HG03139 (cell line): ENCODE results near the gene SCN2B.

Experiments
- ATAC-seq: cut with Tn5 transposase; IDR thresholded peaks from one replicate; pipeline ENCODE4 v1.9.1; 2021; ENCODE audit not compliant: unreplicated experiment

SCN2B gene

DNA sequence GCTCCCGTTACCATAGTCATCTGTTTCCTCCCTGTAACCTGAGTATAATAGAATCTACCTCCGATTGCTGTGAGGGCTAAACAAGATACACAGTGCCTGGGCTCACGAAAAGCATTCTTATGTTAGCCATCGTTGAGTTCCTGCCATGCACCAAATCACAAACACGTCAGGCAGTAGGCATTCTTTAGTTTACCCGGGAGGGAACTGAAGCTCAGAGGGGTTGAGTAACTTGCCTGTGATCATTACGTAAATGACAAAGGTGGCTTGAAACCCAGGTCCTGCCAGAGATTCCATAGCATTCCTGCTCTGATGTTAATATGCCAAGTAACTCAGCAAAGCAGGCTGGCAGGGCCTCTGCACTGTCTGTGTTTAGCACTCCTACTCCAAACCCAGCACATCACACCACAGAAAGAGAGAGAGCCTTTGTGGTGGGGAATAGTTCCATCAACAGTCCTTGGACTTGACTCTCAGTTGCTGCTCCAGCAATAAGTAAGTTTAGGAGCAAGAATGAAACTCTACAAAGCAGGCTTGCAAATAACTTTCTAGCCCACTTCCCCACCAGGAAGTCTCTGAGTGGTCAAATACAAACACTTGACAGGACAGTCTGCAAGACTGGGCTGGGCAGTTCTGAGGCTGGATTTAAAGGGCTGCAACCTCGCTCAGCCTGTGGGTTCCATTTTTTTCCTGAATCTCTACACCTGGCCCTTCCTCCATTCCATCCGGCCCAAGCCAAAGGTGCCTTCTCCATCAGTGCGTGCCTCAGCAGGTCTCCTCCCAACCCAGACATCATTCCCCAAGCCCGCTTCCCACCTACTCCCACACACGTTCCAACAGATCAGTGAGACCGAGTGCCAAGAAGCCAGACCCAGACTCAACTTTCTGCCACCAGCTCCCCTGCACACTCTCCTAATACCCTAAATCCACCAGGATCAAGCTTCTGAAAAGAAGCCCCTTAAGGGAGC lies 1.1 kb downstream of the SCN2B start:
- no peak for ATAC-seq

DNA sequence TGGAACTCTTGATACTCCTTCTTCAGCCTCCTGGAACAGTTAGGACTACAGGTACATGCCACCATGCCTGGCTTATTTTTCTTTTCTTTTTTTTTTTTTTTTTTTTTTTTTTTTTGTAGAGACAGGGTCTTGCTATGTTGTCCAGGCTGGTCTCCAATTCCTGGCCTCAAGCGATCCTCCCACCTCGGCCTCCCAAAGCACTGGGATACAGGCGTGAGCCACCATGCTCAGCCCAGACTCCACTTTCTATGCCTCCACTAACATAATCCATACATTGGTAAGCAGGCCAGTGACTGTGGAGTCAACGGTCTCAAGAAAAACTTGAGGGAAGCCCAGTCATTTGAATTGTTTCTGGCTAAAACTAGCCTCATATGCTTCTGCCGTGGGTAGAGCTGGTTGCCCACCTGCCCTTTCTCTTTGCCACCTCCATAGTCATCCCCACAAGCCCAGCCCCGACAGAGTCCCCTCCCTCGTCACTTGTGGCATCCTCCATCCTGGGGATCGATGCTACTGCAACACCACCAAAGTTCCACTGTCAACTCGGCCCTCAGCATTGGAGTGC lies 2.4 kb downstream of the SCN2B start:
- no peak for ATAC-seq

DNA sequence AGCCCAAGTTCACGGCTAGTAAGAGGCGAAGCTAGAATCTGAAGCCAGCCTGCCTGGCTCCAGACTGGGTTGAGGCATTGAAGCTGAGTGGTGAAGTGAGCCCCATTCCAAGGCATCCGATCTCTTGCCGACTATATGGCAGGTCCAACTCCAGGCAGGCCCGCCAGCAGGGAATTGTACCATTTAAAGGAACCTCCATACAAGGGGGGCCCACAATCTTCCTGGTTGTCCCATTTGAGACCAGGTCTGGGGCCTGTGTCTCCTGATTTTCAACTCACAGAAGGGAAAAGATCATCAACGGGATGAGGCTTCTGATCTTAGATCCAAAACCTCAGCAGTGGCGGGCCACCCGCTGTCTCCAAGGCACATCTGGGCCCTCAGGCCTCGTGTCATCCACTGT lies 4.1 kb downstream of the SCN2B start:
- ATAC-seq = no peak

DNA sequence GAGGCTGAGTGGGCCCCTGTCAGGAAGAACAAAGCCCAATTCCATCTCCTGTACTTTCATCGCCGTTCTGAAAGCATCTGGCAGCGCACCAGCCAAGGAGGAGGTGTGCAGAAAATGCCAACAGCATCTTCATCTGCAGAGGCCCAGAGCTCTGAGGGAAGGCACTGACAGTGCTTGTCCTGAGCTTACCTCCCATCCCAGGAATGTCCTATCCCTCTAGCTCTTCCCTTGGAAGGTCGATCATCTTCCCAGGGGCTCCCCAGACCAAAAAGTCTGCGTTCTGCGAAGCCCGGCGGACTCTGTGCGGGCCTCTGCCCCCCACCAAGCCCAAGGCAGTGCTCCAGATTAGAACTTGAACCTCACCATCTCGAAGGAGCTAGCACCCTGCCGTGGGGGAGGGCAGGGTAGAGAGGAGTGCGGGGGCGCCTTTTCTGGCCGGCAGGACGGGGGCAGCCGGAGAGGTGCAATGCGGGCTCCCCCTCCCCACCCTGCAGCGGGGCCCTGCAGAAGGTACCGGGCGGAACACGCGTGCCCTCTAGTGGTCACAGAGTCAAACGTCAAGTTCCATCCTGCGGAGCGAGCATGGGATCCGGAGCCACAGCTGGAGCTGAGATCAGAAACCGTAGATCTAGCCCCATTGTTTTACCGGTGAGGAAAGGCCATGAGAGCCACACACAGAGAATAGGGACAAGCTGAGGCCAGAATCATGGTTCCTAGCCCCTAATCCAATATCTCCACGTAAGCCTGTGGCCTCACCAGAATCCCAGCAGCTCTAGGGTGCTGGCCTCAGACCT lies 5.0 kb downstream of the SCN2B start:
- ATAC-seq = no peak

DNA sequence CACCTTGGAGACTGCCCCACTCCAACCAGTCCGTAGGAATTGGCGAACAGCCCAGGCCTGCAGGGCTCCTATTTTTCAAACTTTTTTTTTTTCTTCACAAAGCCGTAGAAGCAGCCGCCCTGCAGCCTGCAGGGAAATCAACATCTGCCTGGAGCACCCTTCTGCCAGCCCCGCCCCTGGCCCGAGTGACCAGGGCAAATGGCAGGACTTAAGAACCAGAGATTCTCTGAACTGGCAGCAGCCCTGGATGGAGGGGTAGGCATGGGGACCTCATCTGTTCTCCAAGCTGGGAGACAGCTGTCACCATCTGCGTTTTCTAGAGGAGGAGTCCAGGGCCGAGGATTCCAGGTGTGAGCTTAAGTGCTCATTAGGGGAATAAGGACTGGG lies 5.6 kb downstream of the SCN2B start:
- no peak for ATAC-seq

DNA sequence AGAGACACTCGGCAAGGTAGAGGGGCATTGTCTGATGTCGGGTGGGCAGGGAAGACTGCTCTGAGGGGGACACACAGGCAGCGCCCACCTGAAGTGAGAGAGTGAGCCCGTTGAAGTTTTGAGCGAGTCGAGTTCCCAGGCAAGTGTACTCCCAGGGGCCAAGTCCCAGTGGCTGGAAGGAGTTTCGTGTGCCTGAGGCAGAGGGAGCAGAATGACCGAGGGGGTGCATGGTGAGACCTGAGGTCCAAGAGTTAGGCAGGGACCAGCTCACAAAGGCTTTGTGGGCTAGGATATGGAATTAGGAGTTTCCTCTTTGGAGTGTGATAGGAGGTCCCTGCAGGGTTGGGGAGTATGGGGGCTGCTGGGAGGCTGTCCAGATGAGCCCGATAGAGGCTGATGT lies 6.2 kb downstream of the SCN2B start:
- no peak for ATAC-seq

DNA sequence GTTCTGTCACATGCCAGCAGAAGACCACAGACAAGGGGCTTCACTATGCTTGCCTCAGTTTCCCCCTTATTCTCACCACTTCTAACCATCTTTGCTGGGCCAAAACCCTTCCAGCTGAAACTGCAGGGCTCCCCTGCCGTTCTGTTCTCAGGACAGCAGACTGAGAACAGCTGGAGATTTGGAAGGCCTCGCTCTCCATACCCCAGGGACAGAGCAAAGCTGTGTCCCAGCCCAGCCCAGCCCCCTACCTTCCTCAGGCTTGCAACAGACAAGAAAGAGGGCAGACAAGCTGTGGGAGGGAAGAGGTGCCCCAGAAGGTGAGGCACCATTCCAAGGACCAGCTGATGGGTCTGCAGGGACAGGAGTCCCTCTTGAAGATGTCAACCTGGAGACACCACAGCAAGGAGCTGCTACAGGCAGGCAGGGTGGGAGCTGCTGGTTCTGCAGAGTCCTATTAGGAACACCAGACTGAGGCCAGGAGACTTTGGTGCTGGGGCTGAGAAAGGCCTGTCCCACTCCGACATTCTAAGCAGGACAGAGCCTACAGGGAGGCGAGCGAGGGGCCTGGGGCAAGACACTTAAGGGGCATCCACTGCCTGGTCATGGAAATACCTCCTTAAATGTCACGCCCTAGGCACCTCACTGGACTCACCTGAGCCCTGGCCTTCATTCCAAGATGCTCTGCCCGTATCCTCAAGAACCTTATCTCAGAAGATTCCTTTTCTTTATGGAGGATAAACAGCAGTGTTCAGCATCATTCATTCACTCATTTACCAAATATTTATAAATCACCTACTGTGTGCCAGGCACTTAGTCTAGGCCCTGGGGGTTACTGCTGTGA lies 6.9 kb downstream of the SCN2B start:
- ATAC-seq = no peak

DNA sequence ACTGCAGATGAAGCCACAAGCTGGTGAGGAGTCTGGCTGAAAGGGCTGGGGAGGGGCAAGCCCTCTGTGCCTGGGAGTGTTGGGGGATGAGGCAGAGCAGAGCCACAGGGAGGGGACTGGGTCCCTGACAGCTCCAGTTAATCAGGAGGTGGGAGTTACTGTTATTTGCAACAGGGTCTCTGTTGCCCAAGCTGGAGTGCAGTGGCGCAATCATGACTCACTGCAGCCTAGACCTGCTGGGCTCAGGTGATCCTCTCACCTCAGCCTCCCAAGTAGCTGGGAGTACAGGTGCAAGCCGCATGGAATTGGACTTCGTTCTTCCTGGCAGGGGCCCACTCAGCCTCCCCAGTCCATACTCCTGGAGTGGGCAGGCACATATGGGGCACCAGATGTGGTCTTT lies 7.7 kb downstream of the SCN2B start:
- no peak for ATAC-seq

DNA sequence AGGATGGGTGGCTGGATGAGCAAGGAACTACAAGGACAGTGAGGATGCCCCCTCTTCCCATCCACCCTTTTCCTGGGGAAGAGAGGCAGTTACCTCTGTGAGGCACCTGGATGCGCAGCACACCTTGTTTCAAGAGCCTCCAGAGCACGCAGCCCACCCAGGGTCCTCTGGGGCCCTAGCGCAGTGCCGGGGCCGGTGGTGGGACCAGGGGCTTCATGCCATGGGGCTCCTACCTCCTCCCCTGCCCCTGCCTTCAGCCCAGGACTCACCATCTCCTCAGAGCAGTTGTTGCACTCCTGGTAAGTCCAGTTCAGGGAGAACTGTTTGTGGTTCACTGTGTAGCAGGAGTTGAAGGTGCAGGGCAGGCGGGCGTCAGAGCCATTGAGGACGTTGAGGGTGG lies 8.1 kb downstream of the SCN2B start:
- ATAC-seq = no peak

DNA sequence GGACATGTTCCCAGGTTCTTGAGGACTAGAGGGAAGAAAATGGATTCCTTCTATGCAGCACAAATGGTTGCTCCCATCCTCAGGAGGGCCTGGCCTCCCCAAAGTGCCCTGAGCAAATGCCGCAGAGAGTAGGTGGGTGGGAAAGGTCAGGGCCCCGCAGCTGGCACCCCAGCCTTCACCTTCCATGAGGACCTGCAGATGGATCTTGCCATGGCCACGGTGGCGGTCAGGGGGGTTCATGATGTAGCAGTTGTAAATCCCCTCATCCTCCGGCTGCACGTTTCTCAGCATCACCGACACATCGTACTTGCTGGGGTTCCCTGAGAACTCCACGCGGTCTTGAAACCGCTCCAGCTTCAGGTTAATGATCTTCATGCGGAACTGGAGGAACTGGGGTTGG lies 8.5 kb downstream of the SCN2B start:
- ATAC-seq = no peak

DNA sequence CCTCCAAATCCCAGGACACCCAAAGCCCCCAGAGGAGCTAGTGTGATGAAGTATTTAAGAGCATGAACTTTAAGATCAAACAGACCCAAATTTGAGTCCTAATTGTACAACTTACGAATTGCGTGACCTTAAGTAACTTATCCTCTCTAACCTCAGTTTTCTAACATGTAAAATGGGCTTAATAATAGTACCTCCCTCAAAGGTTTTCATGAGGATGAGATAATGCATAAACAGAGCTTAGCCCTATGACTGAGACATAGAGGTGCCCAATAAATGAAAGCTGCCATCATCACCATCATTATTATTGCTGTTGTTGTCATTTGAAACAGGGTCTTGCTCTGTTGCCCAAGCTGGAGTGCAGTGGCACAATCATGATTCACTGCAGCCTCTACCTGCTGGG lies 9.2 kb downstream of the SCN2B start:
- no peak for ATAC-seq

DNA sequence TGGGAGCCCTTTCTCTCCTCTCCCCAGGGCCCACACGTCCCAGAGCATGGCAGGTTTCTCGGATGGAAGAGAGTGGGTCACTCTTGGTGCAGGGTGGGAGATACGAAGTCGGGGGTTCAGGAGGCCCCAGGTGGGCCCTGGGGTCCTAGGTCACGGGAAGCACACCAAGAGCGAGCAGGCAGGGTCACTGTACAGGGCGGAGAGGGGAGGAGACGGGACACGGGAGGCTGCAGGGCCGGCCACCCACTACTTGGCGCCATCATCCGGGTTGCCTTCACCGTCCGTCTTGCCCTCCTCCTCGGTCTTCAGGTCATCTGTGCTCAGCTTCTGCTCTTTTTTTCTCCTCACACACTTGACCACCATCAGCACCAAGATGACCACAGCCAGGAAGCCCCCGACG lies 9.8 kb downstream of the SCN2B start:
- no peak for ATAC-seq

DNA sequence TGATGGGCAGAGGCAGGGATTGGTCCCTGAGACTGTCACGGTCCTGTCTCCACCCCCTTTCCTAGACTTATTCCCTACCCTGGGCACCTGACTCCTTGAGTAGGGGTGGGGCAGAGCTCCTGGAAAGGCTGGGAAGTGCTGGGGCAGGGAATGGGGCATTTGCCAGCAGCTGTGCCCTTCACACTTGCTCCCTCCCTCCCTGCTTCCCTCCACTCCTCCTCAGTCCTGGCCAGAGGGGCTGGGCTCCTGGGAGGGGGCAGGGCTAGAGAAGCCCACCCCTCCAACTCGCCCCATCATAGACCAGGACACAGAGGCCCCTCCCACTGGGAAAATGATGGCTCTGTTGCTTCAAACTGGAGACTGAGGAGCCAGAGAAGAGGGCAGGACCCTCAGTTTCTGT lies 11.6 kb downstream of the SCN2B start:
- ATAC-seq = no peak

DNA sequence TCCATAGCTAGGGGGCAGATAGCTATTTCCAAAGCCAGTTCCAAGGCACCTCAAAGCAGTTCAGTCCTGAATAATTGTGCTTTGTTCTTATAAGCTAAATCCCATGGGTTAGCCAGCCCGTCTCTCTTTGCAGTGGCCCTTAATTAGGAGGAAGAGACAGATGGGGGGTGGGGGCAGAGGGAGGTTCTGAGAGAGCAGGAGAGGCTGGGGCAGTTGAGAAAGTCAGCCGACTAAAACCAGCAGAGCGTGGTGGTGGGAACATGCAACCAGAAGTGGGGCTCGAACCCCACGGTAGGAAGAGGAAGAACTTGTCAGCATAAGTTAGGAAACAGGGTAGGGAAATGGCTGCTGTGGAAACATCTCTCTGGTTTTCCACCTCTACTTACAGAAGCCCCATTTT lies 12.9 kb downstream of the SCN2B start:
- ATAC-seq = no peak

DNA sequence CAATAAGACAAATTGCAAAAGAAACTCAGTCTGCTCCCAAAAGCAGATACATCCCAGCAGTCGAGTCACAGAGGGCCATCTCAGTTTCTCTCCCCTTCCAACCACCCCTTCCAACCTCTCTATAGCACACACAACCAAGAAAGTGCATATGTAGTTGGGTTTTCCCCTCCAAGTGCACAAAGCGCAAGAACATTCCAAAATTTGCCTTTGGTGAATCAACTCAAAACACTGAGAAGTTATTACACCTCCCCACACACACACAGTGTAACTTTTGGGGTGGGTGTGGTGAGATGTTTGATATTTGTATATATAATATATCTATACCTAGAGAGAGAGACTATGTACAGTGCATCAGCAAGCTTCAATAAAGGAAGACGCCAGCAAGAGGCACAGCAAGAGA lies 13.6 kb downstream of the SCN2B start:
- ATAC-seq = no peak

DNA sequence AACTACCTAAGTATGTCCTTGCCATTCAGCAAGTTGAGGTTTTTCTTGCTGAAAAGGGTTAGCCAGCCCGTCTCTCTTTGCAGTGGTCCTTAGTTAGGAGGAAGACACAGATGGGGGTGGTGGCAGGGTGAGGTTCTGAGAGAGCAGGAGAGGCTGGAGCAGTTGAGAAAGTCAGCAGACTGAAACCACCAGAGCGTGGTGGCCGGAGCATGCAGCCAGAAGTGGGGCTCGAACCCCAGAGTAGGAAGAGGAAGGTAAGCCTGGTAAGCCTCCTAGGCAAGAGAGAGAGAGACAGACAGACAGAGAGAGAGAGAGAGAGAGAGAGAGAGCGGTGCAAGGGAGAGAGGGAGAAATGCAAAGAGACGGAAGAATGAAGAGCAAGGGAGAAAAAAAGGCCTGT lies 14.7 kb downstream of the SCN2B start:
- ATAC-seq = no peak

DNA sequence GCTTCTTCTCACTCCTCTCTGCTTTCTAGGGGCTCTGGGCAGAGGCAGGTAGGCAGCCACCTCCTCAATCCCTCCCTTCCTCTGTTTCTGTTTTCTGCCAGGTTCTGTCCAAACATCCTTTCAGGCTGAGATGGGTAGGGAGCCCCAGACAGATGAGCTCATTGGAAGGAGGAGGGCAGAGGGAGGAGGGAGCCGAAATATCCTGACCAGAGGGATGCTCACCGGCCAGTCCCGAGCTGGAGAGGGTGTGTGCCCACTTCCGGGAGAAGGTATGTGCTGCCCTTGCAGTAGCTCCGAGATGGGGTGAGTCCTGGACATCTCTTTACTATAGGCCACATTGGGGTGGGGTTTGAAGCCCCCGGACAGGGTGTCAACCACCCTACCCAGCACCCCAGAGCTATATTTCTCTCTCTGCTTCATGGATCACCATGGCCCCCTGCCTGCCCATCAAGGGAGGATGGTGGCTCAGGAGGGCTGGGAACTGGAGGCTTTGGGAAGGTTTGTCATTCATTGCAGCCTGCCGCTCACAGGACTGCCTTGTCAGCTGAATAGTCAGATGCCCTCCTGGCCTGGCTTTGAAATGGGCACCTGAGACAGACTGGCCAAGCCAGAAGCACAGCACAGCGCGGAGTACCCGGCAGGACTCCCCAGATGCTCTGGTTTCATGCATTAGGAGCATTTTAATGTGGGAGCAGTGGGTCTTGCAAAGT lies 19.1 kb downstream of the SCN2B start:
- no peak for ATAC-seq

DNA sequence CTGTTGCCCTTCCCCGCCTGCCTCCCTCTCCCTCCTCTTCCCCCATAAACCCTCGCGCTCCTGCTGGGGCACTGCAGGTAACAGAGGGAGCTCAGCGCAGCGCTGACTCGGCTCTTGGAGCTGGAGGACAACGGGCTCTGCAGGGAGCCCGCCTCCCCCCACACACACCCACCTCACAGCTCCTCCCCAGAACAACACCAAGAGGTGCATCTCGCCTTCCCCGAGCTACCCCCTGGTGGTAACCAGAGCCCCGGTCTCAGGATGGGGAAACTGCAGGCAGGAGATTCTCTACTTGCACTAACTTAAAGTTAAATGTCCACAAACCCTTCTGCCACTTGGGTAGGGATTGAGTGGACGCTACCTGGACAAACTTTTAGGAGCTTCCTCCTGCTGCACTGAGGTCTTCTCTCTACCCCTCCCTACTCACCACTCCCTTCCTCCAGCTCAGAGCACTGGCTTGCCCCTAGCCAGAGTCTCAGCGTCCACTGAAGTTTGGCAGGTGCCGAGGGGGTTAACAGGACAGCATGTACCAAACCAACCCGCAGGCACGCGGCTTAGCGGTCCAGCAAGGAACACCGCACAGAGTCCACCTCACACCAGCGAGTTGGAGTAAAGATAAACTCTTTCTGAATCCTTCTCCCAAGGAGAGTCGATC lies 19.8 kb downstream of the SCN2B start:
- ATAC-seq = no peak

DNA sequence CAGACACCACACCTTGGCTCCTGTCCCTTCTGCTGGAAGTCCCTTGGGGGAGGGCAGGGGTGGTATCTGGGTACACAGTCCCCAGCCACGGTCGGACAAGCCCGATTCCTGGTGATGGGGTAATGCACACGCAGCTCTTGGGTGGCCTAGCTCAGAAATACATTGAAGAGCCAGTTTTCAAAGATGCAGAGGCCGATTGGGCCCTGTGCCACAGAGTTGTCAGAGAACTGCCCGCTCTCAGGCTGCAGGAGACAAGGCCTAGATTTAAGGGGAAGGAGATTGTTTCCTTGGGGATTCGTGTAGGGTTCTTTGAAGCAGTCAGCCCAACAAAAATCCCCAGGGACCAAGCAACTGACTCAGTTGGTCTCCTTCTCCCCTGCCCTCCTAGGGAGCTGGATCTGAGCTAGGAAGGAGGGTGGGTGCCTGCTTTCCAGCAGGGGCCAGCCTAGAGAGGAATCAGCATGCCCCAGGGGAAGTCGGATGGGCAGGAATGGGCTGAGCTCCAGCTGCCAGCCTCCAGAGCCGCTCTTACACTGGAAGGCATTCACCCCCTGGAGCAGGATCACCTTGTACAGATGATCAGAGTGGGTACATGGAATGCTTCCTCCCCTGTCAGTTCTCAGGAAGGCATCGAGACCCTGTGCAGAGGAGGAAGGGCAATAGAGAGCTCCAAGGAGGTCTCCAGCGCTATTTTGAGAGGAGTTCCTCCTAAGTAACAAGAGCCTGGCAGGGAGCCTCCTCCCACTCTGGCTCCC lies 20.5 kb downstream of the SCN2B start:
- ATAC-seq = no peak
